Measurements from ENCODE around the gene SV2C. TPM values are rescaled to one million over a fixed set of nuclear protein-coding genes. Genes with fewer than 3 reads are reported as not detected.
"Not testable (repeated sequence)": the region's sequence is repeated elsewhere in the genome, so short reads cannot be mapped to it uniquely, and the experiment has no call there.

The SV2C gene
- total RNA-seq, 1 experiment from 2014 or later, result not detected

- DNase-seq (ENCODE audit: low read depth, low spot score); H2AFZ ChIP-seq (ENCODE audit: low read depth, low read length, poor library complexity, severe bottlenecking); H3K9me2 ChIP-seq (ENCODE audit: insufficient read depth); H3K27me3 ChIP-seq (ENCODE audit: insufficient read depth, low read length); ATAC-seq; H3K36me3 ChIP-seq (ENCODE audit: control insufficient read depth in 1 of 2, insufficient read depth in 2 of 2, low read length in 2 of 2); intact Hi-C loops (cut with micrococcal nuclease); CTCF ChIA-PET; H3K4me2 ChIP-seq (ENCODE audit: low read length); H3K9me3 ChIP-seq (ENCODE audit: control insufficient read depth in 1 of 2, insufficient read depth in 1 of 2, low read depth in 1 of 2, low read length in 2 of 2); BruUV-seq (replicated peaks); H3K4me3 ChIP-seq (replicated peaks in 1 of 2; ENCODE audit: low read depth in 1 of 2, low read length in 2 of 2); H4K20me1 ChIP-seq (ENCODE audit: insufficient read depth); H3K9ac ChIP-seq (ENCODE audit: low read length); POLR2A ChIA-PET; H3K27ac ChIP-seq (ENCODE audit: low read depth, low read length); H3K79me2 ChIP-seq (ENCODE audit: insufficient read depth, low read length): not testable (repeated sequence)
- H3K4me1 ChIP-seq (ENCODE audit: control insufficient read depth in 1 of 2, insufficient read depth in 2 of 2, low read length in 2 of 2), result peaks cover 22 to 38% of the 10 kb centered on the region in 2 experiments
- RAD21 ChIA-PET (ENCODE audit: low non-redundant PET in 1 of 2, low total read pairs in 2 of 2, uncharacterized antibody in 2 of 2, unreplicated experiment in 2 of 2), result interaction anchor here in 1 of 2 experiments (0.7 kb wide), 1 partner anchor 632 kb away, joined by 3 read pairs; no protein-coding TSS in a partner anchor
Observed at GRCh38 chr5:76369668-76370067, 286.5 kb downstream of the SV2C start.

GRCh38 chr5:76371960-76372322 is 288.8 kb downstream of the SV2C start:
- ChIA-PET POLR2A (no interaction called here), CTCF (no interaction called here), RAD21 (ENCODE audit: low non-redundant PET in 1 of 2, low total read pairs in 2 of 2, uncharacterized antibody in 2 of 2, unreplicated experiment in 2 of 2) (no interaction called here)
- no peaks in the 10 kb centered on the region for H3K9me2 ChIP-seq (ENCODE audit: insufficient read depth)
- DNase-seq (ENCODE audit: low read depth, low spot score) (no peak), ATAC-seq (peak; percentile 33)
- H3K27me3 ChIP-seq (ENCODE audit: insufficient read depth, low read length), result no peaks in the 10 kb centered on the region
- peaks cover 22 to 35% of the 10 kb centered on the region in 2 experiments for H3K4me1 ChIP-seq (ENCODE audit: control insufficient read depth in 1 of 2, insufficient read depth in 2 of 2, low read length in 2 of 2)
- peak overlapping the region; percentile 19 for H2AFZ ChIP-seq (ENCODE audit: low read depth, low read length, poor library complexity, severe bottlenecking)
- intact Hi-C loops (cut with micrococcal nuclease), result no loop called here
- no peaks in the 10 kb centered on the region for H3K79me2 ChIP-seq (ENCODE audit: insufficient read depth, low read length)
- H4K20me1 ChIP-seq (ENCODE audit: insufficient read depth), result no peaks in the 10 kb centered on the region
- TF ChIP-seq FOSL1 (IDR thresholded peaks at IDR 0.05; ENCODE audit: low read depth), result no peak
- TF ChIP-seq, protein P1, sequence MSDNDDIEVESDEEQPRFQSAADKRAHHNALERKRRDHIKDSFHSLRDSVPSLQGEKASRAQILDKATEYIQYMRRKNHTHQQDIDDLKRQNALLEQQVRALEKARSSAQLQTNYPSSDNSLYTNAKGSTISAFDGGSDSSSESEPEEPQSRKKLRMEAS (IDR thresholded peaks at IDR 0.05), result no peak
- TF ChIP-seq, protein P2, sequence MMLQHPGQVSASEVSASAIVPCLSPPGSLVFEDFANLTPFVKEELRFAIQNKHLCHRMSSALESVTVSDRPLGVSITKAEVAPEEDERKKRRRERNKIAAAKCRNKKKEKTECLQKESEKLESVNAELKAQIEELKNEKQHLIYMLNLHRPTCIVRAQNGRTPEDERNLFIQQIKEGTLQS (IDR thresholded peaks at IDR 0.05), result no peak
- no peak for TF ChIP-seq CTCF (IDR thresholded peaks at IDR 0.05 in 2 of 3, conservative IDR thresholded peaks at IDR 0.05 in 1 of 3; ENCODE audit: borderline replicate concordance in 1 of 3, insufficient read depth in 1 of 3, low read depth in 2 of 3, low read length in 2 of 3)
- TF ChIP-seq CEBPB (IDR thresholded peaks at IDR 0.05; ENCODE audit: low read depth), result no peak
- no peak for TF ChIP-seq CBX3 (IDR thresholded peaks at IDR 0.05; ENCODE audit: low read depth)
- TF ChIP-seq ZFX (IDR thresholded peaks at IDR 0.05), result no peak
- TF ChIP-seq ZBTB33 (IDR thresholded peaks at IDR 0.05; ENCODE audit: extremely low read depth, insufficient replicate concordance, low read length), result no peak
- TF ChIP-seq YY1 (IDR thresholded peaks at IDR 0.05; ENCODE audit: extremely low read depth, insufficient replicate concordance, low read depth, low read length), result no peak
- TF ChIP-seq SRF (IDR thresholded peaks at IDR 0.05; ENCODE audit: low read depth), result no peak
- TF ChIP-seq ZNF274 (IDR thresholded peaks at IDR 0.05; ENCODE audit: low read depth, low read length), result no peak
- TF ChIP-seq SP1 (IDR thresholded peaks at IDR 0.05; ENCODE audit: low read depth), result no peak
- H3K9ac ChIP-seq (ENCODE audit: low read length), result peak overlapping the region; percentile 39; the same call in 1 of the 2 replicates
- peak overlapping the region in 1 of 2 experiments; percentile 41; a peak in 2 of 4 replicates for H3K4me3 ChIP-seq (replicated peaks in 1 of 2; ENCODE audit: low read depth in 1 of 2, low read length in 2 of 2)
- H3K36me3 ChIP-seq (ENCODE audit: control insufficient read depth in 1 of 2, insufficient read depth in 2 of 2, low read length in 2 of 2), result no peaks in the 10 kb centered on the region
- no TSS peak for BruUV-seq (replicated peaks)
- peak overlapping the region; percentile 76 for H3K27ac ChIP-seq (ENCODE audit: low read depth, low read length)
- peak overlapping the region; percentile 80 for H3K4me2 ChIP-seq (ENCODE audit: low read length)
- no peaks in the 10 kb centered on the region for H3K9me3 ChIP-seq (ENCODE audit: control insufficient read depth in 1 of 2, insufficient read depth in 1 of 2, low read depth in 1 of 2, low read length in 2 of 2)

All from HCT116 (cell line).